CD4-positive, alpha-beta T cell treated with Interleukin-6 for 4 hours (primary cell): ENCODE results near the gene EFCC1.

Experiments used
- DNase-seq: peaks from one replicate; pipeline ENCODE4 v3.0.0-alpha.2; 2020; ENCODE audit warnings: mixed read lengths

Gene EFCC1

DNA sequence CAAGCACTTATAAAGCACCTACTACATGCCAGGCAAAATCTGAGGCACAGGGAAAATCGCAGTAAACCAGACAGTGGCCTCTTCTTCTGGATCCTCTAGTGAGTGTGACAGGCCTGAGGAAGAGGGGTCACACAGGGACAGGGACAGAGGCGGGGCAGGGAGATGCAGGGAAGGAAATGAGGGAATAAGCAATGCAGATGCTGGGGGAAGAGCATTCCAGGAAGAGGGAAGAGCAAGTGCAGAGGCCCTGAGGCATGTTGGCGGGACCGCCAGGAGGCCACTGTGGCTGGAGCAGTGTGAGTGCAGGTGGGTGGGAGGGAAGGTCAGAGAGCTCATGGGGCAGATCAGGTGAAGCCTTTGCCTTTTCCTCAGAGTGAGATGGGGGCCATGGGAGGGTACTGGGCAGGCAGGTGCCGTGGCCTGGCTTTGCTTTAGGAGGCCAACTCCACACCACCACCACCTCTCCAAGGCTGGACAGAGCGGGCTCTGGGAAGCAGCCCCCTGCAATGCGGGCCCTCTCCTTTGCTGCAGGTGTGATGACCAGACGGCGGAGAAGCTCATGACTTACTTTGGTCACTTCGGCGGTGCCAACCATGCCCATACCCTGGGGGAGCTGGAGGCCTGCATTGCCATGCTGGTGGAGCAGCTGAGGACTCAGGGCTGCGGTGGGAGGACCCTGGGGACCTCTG is 32.7 kb downstream of the EFCC1 start:
- no peak for DNase-seq

DNA sequence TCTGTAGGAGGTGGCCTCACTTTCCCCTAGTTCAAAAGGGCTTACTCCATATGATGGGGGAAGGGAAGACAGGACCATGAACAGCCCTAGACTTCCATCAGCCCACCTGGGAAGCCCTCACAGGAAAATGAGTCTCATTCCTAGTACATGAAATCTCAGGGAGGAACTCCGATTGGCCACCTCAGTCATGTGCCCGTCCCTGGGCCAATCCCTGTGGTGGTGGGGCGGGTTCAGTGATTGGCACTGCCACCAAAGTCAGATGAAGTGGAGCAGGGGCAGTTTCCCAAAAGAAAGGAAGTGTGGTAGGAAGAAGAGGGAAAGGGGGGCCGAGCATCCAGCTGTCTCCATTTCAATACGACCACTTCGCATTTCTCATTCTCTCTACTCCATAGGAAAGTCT is 33.5 kb downstream of the EFCC1 start:
- DNase-seq: no peak

DNA sequence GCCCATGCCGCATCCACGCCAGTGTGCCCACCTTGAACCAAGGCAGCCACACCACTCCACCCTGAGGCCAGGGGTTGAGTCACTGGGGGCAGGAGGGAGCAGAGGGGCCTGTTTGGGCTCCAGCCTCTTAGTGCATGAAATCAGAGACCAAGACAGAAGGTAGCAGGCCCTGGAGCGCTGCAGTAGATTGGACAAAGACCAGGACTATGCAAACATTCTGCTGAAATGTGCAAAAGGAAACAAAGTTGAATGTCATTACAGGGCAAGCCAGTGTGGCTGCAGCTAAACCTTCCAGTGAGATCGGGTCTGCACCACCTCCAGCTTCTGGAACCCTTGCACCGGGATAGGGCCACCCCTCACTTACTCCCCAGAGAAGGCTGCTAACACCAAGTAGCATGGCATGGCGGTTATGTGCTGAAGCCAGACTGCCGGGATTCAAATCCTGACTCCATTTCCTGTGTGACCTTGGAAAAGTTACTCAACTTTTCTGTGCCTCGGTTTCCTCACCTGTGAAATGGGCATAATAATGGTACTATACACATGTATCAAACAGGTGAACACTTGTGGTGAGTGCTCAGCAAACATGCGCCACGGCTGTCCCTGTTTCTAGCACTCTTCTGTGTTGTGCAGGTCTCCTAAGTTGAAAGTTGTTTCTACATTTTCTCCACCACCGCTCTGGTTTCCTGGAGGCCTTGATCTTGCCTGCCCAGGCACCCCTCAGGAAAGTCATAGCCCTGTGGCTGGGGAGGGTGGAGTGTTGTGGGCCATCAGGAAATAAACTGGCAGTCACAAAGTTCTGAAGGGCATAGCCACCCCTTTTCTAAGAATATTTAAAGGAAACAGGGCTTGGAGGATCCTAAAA is 34.5 kb downstream of the EFCC1 start:
- peak; percentile 31 for DNase-seq

DNA sequence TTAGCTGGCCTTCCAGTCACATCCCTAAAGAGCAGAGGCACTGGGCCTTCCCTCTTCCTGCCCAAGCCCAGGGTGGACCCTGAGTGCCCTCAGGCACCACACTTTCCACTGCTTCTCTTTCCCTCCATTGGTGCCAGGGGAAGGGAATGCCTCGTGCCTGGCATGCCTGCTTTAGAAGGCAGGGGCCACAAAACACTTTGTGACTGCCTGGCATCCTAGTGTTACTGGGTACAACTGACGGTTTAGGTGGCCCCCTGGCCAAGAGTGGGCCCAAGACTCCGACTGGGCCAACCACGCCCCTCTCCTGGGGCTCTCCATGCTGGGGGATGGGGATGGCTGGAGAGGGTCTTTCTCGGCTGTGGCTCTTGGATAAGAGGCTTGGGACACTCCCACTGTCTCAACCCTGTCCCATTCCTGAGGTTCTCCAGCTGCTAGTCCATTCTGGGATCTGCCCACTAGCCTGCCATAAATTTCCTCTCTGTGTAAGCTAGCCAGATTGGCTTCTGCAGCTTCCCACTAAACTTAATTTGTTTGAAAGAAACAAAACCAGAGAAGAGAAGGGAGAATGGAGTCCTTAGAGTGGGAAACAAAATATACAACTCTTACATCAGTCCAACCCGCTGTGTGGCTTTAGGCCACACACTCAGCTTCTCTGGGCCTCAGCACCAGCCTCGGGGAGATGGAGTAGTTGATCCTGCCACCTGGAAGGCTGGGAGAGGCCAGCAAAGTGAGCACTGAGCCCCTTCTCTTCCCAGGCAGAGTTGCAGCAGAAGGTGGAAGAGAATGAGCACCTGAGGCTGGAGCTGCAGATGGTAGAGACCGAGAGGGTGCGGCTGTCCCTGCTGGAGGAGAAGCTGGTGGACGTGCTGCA is 35.4 kb downstream of the EFCC1 start:
- DNase-seq: no peak

DNA sequence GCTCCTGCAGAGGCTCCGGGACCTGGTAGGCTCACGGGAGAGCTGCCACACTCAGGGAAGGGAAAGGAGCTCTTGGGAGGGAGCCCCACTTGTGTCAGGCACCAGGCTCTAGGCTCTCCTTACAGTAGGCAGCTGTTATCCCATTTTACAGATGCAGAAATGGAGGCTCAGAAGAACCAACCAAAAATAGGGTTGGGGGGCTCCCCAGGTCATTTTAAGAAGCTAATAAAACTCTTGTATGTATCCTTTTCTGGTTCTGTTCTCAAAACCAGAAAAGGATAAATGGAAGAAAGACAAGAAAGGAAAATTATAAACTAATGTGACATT is 36.0 kb downstream of the EFCC1 start:
- DNase-seq: no peak

DNA sequence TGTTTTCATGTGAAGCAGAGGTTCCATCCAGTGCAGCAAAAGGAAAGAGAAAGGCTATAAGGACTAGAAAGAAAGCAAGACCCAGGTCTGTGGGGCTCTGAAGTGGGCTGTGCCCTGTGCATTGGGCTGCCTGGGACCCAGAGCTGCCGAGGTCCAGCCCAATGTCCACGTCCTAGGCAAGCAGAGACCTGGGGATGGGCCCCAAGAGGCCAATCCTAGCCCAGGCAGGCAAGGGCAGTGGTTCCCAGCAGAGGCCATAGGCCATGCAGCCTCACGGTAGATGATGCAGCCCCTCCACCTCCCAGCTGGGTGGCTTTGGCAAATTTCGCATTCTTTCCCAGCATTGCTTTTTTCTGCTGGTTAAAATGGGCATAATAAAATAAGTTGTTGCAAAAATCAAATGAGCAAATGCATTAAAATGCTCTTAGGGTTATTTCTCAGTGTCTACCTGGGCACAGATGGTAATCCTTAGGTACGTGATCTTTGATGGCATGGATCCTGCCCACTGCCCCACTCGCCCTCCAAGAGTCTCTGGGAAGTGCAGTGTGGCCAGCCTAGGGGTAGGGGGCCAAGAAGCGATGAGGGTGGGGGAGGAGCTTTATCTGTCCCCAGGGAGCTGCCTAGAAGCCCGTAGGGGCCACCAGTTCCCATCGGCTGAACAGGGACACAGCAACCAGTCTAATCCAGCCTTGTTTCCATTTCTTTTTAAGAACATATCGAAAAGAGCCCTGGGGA is 37.2 kb downstream of the EFCC1 start:
- no peak for DNase-seq

DNA sequence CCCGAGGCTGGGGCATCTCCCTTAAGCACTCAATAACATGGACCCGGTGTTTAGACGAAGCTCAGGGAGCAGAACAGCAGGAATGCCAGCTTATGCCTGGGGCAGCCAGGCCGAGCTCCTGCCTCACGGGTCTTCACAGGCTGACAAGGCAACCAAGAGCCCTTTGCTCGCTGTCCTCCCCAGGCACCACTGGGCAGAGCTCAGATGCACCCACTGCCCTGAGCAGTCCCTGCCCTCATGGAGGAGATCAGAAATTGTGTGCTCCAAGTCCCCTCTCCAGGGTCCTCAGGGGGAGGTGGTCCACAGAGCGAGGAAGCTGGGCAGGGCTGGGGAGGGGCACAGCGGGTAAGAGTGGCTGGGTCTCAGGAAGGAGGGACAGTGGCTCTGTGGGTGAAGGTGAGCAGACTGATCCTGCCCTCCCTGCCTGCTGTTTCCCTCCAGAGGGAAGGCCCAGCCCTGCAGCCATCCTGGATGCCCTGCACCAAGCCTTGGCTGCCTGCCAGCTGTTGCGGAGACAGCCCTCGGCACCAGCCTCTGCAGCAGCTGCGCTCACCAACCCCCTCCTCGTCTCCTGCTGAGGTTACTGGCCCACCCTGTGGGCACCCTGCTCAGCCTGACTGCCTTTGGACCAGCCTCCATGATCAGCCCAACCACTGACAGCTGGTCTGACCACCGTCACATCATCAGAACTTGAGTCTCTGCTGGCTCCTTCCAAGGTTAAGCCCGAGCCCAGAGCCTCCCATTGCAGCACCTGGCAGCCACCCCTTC is 38.4 kb downstream of the EFCC1 start:
- peak; percentile 42 for DNase-seq

DNA sequence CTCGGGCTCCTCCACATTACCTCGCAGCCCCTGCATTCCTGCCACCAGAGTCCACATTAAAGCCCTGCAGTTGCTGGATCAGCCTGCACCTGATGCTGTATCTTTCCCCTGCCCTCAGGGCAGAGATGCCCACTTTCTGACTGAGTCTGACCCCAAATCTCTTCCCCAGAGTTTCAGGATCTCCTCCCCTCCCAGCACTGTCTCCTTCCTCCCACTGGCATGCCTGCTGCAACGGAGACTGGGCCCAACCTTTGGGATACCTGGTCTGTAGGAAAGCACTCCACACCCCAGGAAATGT is 38.9 kb downstream of the EFCC1 start:
- no peak for DNase-seq

DNA sequence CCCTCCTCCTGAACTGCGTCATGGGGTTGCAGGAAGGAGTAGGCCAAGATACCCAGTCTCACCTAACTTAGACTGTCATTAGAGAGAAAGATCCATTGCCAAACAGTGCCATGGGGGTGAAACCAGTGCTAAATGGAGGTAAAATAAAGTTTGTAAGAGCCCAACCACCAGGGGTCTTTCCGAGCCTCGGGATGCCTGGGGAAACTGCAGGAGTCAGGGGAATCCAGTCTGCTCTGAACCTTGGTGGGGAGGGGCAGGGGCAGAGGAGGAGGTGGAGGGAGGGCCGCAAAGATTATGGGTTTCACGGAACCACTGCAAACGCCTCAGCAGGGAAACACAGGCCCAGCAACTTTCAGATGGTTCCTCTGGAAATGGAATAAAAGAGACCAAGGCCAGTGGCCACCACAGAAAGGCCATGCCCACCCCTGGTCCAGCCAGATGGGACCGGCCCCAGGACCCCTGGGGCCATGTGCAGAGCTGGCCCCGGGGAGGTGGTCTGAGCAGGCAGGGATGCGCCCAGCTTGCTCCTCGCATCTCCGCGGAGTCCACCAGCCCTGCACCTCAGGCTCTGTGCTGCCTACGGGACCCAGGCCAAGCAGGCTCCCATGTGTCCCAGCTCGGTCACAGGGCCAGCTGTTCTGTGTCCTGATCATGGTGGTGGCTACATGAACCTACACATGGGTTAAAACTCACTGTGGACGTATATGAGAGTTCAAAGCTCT is 39.6 kb downstream of the EFCC1 start:
- DNase-seq: no peak

DNA sequence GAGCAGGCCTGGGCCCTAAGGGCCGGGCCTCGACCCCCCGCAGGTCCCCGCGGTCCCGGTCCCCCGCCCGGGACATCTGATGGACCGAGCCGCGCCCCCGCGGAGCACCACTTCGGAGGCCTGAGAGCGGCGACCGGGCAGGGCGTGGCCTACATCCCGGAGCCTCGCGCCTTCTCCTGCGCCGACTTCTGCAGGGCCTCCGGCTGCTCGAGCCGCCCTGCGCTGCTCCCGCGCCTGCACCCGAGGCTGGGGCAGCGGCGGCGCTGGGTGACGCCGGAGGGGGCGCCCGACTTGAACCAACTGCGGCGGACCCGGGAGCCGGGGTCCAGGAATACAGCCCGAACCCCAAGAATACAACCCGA is 44.6 kb downstream of the EFCC1 start:
- peak; percentile 58 for DNase-seq

DNA sequence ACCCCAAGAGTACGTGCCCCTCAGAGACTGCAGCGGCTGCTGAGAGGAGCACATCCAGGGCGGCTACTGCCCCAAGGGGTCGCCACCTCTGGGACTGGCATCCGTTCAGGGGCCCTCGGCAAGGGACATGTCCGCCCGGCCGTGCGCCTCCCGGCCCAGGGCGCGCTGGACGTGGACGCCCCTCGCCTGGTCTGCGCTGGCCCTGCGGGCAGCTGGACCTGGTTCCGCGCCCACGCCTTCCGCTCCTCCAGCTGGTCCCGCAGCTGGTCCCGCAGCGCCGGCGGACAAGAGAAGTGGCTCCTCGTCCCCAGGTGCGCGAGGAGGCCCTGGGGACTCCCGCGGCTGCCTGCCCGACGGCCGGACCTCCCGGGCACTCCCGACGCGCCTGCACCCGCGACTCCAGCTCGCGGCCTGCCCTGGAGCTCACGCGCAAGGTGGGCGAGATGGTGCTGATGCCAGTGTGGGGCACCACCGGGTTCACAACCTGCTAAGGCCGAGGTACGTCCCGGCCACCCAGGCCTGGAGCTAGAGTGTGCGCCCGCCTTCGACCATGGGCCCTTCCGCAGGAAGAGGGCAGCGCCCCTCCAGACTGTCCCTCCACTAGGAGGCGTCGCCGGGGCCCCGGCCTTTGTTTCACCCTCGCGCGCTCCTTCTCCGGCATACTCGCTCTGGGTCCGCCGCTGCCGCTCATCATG is 45.1 kb downstream of the EFCC1 start:
- DNase-seq: no peak

DNA sequence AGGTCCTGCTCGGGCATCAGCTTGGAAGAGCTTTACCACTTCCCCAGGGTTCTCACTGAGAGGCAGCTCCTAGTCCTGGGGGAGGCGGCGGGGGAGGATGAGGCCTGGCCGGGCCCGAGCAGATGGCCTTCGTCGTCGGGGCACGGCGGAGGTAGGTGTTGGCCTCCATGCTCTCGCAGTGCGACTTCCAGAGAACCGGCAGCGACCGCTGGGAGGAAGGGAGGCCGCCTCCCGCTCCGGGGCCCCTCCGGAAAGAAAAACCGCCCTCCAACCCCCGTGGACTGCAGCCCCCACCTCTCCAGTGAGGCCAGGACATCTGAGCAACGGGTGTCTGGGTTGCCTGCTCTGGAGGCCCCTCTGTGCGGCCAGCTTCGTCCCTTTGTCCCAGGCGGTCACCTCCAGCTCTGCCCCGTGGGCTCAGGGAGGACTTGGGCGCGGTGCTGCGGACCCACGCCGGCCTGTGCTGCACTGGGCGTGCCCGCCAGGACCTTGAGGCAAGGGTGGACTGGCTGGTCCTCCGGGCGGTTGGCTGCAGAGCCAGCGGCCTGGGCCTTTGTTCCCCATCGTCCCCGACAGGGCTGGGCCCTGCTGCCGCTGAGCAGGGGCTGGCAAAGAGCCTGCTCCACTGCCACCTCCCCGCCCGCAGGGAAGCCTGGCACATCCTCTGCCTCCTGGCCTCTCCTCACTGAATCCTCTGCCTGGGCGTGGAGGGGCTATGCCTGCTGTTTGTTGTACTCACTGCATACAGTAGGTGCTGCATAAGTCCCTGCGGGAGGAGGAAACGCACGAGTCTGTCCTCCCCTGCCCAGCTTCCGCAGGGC is 45.8 kb downstream of the EFCC1 start:
- DNase-seq: no peak

DNA sequence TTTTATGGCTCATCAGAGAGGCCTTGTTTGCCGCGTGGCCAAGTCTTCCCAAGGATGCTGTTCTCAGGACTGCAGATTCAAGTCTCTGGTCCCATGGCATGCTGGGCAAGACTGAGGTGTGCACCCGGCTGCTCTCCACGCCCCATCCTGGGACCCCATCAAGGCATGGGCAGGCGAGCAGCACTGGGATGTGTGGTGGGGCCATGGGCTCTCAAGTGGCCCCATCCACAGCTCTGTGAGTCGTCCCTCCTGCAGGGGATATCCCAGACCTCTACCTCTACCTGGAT is 46.4 kb downstream of the EFCC1 start:
- DNase-seq: no peak

DNA sequence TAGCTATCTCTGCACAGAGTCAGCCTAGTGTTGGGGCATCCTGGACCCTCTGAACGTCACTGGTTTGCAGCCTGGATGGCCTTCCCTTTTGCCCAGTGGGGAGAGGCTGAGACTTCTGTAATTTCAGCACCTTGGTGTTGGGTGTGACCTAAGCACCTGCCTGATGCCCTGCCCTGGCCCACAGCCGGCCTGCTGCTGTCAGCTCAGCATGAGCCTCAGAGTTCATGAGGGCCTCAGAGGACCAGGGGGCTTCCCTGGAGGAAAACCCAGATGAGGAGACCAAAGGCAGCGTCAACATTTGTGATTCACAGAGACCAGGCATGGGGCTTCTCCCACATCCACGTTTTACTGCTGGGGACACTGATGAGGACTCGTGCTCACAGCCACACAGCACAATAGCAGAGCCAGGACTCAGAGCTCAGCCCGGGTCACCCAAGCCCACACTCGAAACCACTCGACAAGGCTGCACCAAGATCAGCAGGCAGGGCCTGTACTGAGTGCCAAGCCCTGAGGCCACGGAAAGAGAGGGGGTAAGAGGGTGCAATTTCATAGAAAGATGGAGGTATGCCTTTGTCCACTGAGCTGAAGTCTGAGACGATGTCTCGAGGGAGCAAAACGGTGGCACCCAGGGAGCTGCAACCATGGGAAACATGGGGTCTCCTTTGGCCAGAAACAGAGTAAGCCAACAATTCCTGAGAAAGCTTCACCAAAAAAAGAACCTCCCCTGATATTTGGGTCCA is 49.6 kb downstream of the EFCC1 start:
- DNase-seq: no peak

DNA sequence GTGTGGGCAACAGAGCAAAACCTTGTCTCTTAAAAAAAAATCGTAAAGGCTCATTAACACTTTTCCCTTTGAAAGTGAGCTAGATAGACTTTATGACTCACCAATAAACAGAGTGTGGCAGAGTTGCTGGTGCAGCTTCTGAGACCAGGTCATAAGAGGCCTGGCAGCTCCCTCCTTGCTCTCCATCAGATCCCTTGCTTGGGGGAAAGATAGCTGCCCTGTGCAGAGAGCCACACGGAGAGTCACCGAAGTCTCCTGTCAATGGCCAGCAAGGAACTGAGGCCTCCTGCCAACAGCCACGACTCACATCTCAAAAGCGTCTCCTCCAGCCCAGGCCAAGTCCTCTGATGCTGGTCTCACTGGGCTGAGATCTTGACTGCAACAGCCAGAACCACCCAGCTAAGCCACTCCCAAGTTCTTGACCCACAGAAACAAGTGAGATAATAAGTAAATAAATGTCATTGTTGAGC is 50.8 kb downstream of the EFCC1 start:
- no peak for DNase-seq

DNA sequence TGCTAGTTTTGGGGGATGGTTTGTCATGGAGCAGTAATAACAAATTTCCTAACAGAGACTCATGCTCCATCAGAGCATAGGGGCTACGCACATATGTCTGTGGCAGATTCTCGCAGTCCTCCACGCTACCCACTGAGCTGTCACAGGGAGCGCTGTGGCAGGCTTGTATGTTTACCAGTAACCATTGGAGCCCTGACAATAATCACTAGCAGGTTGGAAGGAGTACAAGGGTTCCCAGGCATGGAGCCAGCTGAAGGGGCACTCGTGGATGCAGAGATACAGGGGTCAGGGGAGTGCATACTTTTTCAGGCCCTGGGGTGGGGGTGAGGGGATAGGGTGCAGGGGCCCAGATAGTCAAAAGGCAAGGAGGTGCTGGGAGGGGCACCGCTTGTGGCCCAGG is 51.6 kb downstream of the EFCC1 start:
- no peak for DNase-seq

DNA sequence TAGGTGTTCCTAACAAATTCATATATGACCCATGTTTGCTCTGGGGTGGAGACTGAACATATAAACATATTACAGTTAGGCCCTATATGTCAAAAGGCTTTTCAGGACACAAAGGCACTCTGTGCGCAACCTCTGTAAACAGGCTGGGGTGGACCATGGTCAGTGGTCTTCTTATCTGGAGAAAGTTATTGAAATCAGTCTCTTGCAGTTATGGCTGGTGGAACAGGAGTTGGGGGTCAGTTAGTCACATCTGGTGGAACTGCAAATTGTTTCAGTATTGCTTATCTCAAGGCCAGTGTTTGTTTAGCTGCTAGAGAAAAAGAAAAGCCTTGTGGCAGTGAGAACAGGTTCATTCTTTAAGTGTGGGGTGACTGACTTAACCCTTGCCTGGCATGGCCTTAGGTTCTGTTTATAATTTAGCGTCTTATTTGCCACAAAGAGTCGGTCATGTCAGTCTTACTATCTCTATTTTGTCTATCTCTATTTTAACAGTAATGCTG is 53.6 kb downstream of the EFCC1 start:
- DNase-seq: no peak

DNA sequence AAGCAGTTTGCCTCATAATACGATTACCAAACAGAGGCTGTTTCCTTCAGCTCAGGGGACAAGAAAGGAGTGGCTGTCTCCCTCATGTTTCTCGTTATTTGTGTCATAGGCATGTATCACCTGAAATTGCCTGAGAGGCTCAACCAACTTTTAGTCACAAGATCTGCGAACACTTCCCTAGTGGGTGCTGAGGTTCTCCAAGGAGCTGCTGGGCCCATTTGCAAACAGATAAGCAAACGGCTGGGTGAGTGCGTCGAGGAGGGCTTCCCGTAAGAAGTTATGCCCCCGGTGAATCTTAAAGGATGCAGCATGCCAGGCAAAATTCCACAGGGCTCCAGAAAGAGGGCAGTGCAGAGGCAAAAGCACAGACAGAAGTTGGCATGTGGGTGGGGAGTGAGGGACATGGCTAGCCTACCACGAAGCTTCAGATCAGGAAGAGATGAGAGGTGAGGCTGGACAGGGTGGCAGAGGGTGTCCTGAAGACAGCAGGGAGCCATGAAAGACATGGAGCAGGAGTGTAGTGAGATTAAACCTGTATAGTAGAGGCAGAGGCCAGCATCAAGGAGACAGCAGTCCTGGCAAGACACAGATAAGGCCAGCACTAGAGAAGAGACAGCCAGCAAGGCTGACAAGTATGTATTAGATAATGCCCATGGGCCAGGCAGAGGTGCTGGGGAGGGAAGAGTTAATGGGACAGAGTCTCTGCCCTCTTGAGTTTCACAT is 55.5 kb downstream of the EFCC1 start:
- no peak for DNase-seq

DNA sequence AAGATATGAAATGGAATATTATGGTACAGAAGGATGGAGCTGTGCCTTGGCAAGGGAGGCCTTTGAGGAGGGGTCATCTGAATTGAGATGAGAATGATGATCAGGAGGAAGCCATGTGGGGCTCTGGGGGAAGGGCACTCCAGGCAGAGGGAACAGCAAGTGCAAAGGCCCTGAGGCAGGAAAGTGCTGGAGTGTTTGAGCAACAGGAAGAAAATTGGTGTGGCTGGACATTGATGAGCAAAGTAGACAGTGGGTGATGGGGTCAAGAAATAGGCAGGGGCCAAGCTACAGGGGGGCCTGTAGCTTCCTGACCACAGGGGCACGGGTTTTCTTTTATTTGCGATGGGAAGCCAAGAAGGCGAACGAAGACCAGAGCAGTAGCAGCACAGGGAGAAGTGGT is 56.1 kb downstream of the EFCC1 start:
- no peak for DNase-seq
